CD14-positive monocyte (primary cell): ENCODE results near the gene HMGXB4. TPM values are rescaled to one million over a fixed set of nuclear protein-coding genes. Genes with fewer than 3 reads are reported as not detected.

Source experiments
- DNase-seq, 3 donors: peaks; one replicate each; pipeline ENCODE4 v3.0.0-alpha.2; 2011 to 2022
- H2AFZ ChIP-seq: 2 replicates; pipeline ENCODE4 v1.6.0; 2012; ENCODE audit warnings: mild to moderate bottlenecking, low read depth, low read length, inconsistent platforms; ENCODE audit not compliant: insufficient read depth, poor library complexity, severe bottlenecking
- H3K27ac ChIP-seq, 2 donors: 1 replicate in 1 of 2; 2 replicates in 1 of 2; pipeline ENCODE4 v1.5.1; 2012 to 2013; ENCODE audit warnings: low read length in 2 of 2, control low read depth in 1 of 2, inconsistent platforms in 1 of 2, low read depth in 1 of 2, mild to moderate bottlenecking in 1 of 2
- H3K27me3 ChIP-seq, 2 donors: one replicate each; pipeline versions ENCODE4 v1.6.0 to v1.6.1; 2011 to 2013; ENCODE audit warnings: low read length in 2 of 2; ENCODE audit not compliant: control insufficient read depth in 2 of 2, insufficient read depth in 2 of 2
- H3K36me3 ChIP-seq, 2 donors: replicated peaks in 1 of 2; 1 replicate in 1 of 2; 2 replicates in 1 of 2; pipeline versions ENCODE4 v1.5.1 to v1.6.1; 2012 to 2013; ENCODE audit warnings: low read length in 2 of 2, control low read depth in 1 of 2, inconsistent platforms in 1 of 2, mild to moderate bottlenecking in 1 of 2; ENCODE audit not compliant: insufficient read depth in 2 of 2, control insufficient read depth in 1 of 2
- H3K4me1 ChIP-seq, 2 donors: 1 replicate in 1 of 2; 2 replicates in 1 of 2; pipeline versions ENCODE4 v1.5.1 to v1.6.1; 2012 to 2013; ENCODE audit warnings: low read length in 2 of 2, control low read depth in 1 of 2, inconsistent platforms in 1 of 2, mild to moderate bottlenecking in 1 of 2, moderate library complexity in 1 of 2; ENCODE audit not compliant: insufficient read depth in 2 of 2, control insufficient read depth in 1 of 2
- H3K4me2 ChIP-seq: replicated peaks from 2 replicates; pipeline ENCODE3; 2012; ENCODE audit warnings: low read length, moderate library complexity, mild to moderate bottlenecking; ENCODE audit not compliant: poor library complexity, severe bottlenecking; ENCODE audit errors: extremely low read depth
- H3K4me3 ChIP-seq, 3 experiments: fragments of 200-600 bp in 1 of 3; sonication (generic) in 1 of 3; replicated peaks in 1 of 3; 1 replicate in 2 of 3; 2 replicates in 1 of 3; pipeline ENCODE4 v1.5.1; 2011 to 2013; ENCODE audit warnings: low read length in 3 of 3, mild to moderate bottlenecking in 3 of 3, control low read depth in 2 of 3, low read depth in 2 of 3, inconsistent platforms in 1 of 3, moderate library complexity in 1 of 3
- H3K79me2 ChIP-seq: 2 replicates; pipeline ENCODE4 v1.6.0; 2012; ENCODE audit warnings: mild to moderate bottlenecking, control low read depth, inconsistent platforms, low read length, moderate library complexity; ENCODE audit not compliant: insufficient read depth
- H3K9ac ChIP-seq: 2 replicates; pipeline ENCODE4 v1.6.0; 2017; ENCODE audit warnings: low read length, mild to moderate bottlenecking; ENCODE audit not compliant: insufficient read depth, poor library complexity, severe bottlenecking
- H3K9me3 ChIP-seq, 2 donors: replicated peaks in 1 of 2; 1 replicate in 1 of 2; 2 replicates in 1 of 2; pipeline versions ENCODE4 v1.5.1 to v1.6.1; 2012 to 2013; ENCODE audit warnings: low read length in 2 of 2, control low read depth in 1 of 2; ENCODE audit not compliant: control insufficient read depth in 1 of 2, insufficient read depth in 1 of 2
- H4K20me1 ChIP-seq: 2 replicates; pipeline ENCODE4 v1.6.0; 2012; ENCODE audit warnings: mild to moderate bottlenecking, low read length, control low read depth, moderate library complexity; ENCODE audit not compliant: insufficient read depth
- H3K27ac Mint-ChIP-seq, 7 donors: one replicate each; pipeline ENCODE4 v1.8.0; 2020; ENCODE audit warnings: mild to moderate bottlenecking in 7 of 7, mixed read lengths in 7 of 7, moderate library complexity in 6 of 7, inconsistent platforms in 2 of 7
- H3K27me3 Mint-ChIP-seq, 3 donors: one replicate each; pipeline ENCODE4 v1.8.0; 2021 to 2022; ENCODE audit warnings: low read depth in 3 of 3, mild to moderate bottlenecking in 3 of 3, mixed read lengths in 3 of 3, moderate library complexity in 3 of 3, inconsistent platforms in 1 of 3
- H3K36me3 Mint-ChIP-seq, 2 donors: one replicate each; pipeline ENCODE4 v1.8.0; 2020; ENCODE audit warnings: mixed read lengths in 2 of 2, inconsistent platforms in 1 of 2, mild to moderate bottlenecking in 1 of 2
- H3K4me1 Mint-ChIP-seq: one replicate; pipeline ENCODE4 v1.8.0; 2020; ENCODE audit warnings: mild to moderate bottlenecking, mixed read lengths
- H3K4me3 Mint-ChIP-seq, 2 donors: one replicate each; pipeline ENCODE4 v1.8.0; 2020; ENCODE audit warnings: mild to moderate bottlenecking in 2 of 2, mixed read lengths in 2 of 2, moderate library complexity in 1 of 2
- H3K9me3 Mint-ChIP-seq, 7 donors: one replicate each; pipeline ENCODE4 v1.8.0; 2020 to 2022; ENCODE audit warnings: mixed read lengths in 7 of 7, mild to moderate bottlenecking in 6 of 7, moderate library complexity in 6 of 7, inconsistent platforms in 2 of 7
- WGBS: methylation state at CpG from one replicate; pipeline ENCODE4 v1.1.5; 2013; ENCODE audit warnings: missing lambda C conversion rate; ENCODE audit not compliant: insufficient coverage; 5-methylcytosine and 5-hydroxymethylcytosine counted together
- intact Hi-C, 2 donors: fragments of 100-400 bp; cut with micrococcal nuclease; formaldehyde crosslinking; loops; one replicate each; pipeline versions ENCODE4 v1.15.0 to v1.15.1; 2023
- polyA plus RNA-seq, 3 donors: library from polyadenylated mRNA; depleted of rRNA in 1 of 3; unstranded in 2 of 3; stranded (reverse) in 1 of 3; fragments of 300-500 nt in 2 of 3; fragments of >200 nt in 1 of 3; fragmentation: Illumina TruSeq in 2 of 3; gene quantifications; 1 replicate in 2 of 3; 2 replicates in 1 of 3; pipeline ENCODE4 v1.2.3, GENCODE V29; 2012 to 2021
- TF ChIP-seq, protein P1 (sequence below): fragments of 200-600 bp; IDR thresholded peaks from one replicate; pipeline ENCODE4 v1.8.0; 2022; ENCODE audit warnings: antibody characterized with exemption, mild to moderate bottlenecking

The HMGXB4 gene
- polyA plus RNA-seq, 3 donors: 6.3 to 11.4 (median 8.1) TPM

DNA sequence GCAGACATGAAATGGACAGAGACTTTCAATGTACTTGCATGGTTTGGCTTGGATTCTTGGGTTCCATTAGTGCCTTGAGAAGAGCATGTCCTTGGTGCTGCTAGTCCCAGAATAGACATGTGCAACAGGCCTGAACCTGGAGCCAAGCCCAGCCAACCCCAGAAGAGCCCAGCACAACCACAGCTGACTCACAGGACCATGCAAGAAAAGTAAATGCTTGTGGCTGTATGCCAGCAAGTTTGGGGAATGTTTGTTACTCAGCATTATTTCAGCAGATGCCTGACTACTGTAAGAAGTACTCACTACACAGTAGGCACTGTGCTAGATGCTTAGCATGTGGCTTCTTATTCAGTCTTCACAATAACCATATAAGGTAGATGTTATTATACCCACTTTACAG is 39.2 kb upstream of the HMGXB4 start:
- Mint-ChIP-seq H3K9me3 (peaks cover 0 to 15% (median 5%) of the 10 kb centered on the region in 7 donors), H3K4me1 (no peaks in the 10 kb centered on the region), H3K36me3 (no peaks in the 10 kb centered on the region), H3K27me3 (peaks cover 2 to 13% (median 2%) of the 10 kb centered on the region in 3 donors), H3K27ac (no peak overlapping the region), H3K4me3 (no peak overlapping the region)
- intact Hi-C loops: no loop called here
- TF ChIP-seq, protein P1, sequence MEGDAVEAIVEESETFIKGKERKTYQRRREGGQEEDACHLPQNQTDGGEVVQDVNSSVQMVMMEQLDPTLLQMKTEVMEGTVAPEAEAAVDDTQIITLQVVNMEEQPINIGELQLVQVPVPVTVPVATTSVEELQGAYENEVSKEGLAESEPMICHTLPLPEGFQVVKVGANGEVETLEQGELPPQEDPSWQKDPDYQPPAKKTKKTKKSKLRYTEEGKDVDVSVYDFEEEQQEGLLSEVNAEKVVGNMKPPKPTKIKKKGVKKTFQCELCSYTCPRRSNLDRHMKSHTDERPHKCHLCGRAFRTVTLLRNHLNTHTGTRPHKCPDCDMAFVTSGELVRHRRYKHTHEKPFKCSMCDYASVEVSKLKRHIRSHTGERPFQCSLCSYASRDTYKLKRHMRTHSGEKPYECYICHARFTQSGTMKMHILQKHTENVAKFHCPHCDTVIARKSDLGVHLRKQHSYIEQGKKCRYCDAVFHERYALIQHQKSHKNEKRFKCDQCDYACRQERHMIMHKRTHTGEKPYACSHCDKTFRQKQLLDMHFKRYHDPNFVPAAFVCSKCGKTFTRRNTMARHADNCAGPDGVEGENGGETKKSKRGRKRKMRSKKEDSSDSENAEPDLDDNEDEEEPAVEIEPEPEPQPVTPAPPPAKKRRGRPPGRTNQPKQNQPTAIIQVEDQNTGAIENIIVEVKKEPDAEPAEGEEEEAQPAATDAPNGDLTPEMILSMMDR: no peak
- Histone ChIP-seq H3K4me1 (no peaks in the 10 kb centered on the region), H4K20me1 (no peaks in the 10 kb centered on the region), H3K9ac (no peak overlapping the region), H3K4me3 (no peak overlapping the region), H3K4me2 (no peak overlapping the region), H3K27ac (no peak overlapping the region), H2AFZ (no peak overlapping the region), H3K36me3 (no peaks in the 10 kb centered on the region), H3K79me2 (no peaks in the 10 kb centered on the region), H3K27me3 (peaks cover 0 to 2% of the 10 kb centered on the region in 2 donors), H3K9me3 (no peaks in the 10 kb centered on the region)
- DNase-seq: no peak

DNA sequence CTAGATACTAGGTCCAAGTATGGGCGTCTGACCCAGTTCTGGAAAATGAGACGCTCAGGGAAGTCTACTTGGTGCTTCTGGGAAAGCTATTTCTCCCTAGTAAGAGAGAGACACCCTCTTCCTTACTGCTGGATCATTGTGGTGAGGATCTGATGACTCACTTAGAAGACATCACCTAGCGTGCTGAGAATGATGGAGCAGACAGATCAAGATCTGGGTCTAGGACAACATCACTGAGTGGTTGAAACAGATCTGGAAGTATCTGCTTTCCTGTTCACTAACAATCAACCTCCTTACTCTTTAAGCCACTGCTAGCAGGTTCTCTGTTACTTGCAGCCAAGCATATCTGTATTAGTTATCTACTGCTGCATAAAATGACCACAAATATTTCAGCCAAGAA is 38.3 kb upstream of the HMGXB4 start:
- H3K4me1 ChIP-seq: no peaks in the 10 kb centered on the region
- peaks cover 0 to 2% of the 10 kb centered on the region in 2 donors for H3K27me3 ChIP-seq
- intact Hi-C loops: no loop called here
- no peaks in the 10 kb centered on the region for H4K20me1 ChIP-seq
- Mint-ChIP-seq H3K4me3 (no peak overlapping the region), H3K27me3 (peaks cover 2 to 13% (median 4%) of the 10 kb centered on the region in 3 donors), H3K4me1 (no peaks in the 10 kb centered on the region), H3K27ac (no peak overlapping the region), H3K9me3 (peaks cover 0 to 11% (median 4%) of the 10 kb centered on the region in 7 donors), H3K36me3 (no peaks in the 10 kb centered on the region)
- no peak overlapping the region for H2AFZ ChIP-seq
- no CpG with 5 or more reads among the region's 3 CpGs for WGBS
- H3K79me2 ChIP-seq: no peaks in the 10 kb centered on the region
- no peak overlapping the region for H3K27ac ChIP-seq
- no peak overlapping the region for H3K9ac ChIP-seq
- no peak for DNase-seq
- no peak overlapping the region for H3K4me2 ChIP-seq
- H3K36me3 ChIP-seq: no peaks in the 10 kb centered on the region
- H3K4me3 ChIP-seq: no peak overlapping the region
- no peaks in the 10 kb centered on the region for H3K9me3 ChIP-seq
- TF ChIP-seq, protein P1: no peak
